Liver (tissue), 9 donors: ENCODE measurements around the gene PTCH2. TPM values are rescaled to one million over a fixed set of nuclear protein-coding genes. Genes with fewer than 3 reads are reported as not detected.

Experiments
- DNase-seq: peaks from one replicate; pipeline ENCODE4 v3.0.0-alpha.2; 2017; ENCODE audit warnings: low spot score
- H3K27ac ChIP-seq, 2 donors: one replicate each; pipeline ENCODE4 v1.7.0; 2013; ENCODE audit warnings: inconsistent platforms in 2 of 2, low read length in 2 of 2, control low read depth in 1 of 2, low read depth in 1 of 2, mild to moderate bottlenecking in 1 of 2
- H3K27me3 ChIP-seq, 4 donors: one replicate each; pipeline versions ENCODE4 v1.6.1 to v1.7.0; 2013; ENCODE audit warnings: low read length in 3 of 4, inconsistent platforms in 1 of 4, mild to moderate bottlenecking in 1 of 4, moderate library complexity in 1 of 4; ENCODE audit not compliant: control insufficient read depth in 4 of 4, insufficient read depth in 4 of 4
- H3K36me3 ChIP-seq, 4 donors: one replicate each; pipeline versions ENCODE4 v1.6.1 to v1.7.0; 2013; ENCODE audit warnings: low read length in 3 of 4, mild to moderate bottlenecking in 3 of 4, low read depth in 1 of 4, moderate library complexity in 1 of 4; ENCODE audit not compliant: control insufficient read depth in 4 of 4, insufficient read depth in 3 of 4
- H3K4me1 ChIP-seq, 4 donors: one replicate each; pipeline versions ENCODE4 v1.6.1 to v1.7.0; 2013; ENCODE audit warnings: low read length in 3 of 4, mild to moderate bottlenecking in 3 of 4, moderate library complexity in 1 of 4; ENCODE audit not compliant: control insufficient read depth in 4 of 4, insufficient read depth in 4 of 4
- H3K4me3 ChIP-seq, 3 donors: one replicate each; pipeline versions ENCODE4 v1.6.1 to v1.7.0; 2013; ENCODE audit warnings: low read length in 3 of 3, control low read depth in 1 of 3, low read depth in 1 of 3, mild to moderate bottlenecking in 1 of 3
- H3K9ac ChIP-seq, 2 donors: one replicate each; pipeline ENCODE4 v1.7.0; 2013; ENCODE audit warnings: low read length in 2 of 2, mild to moderate bottlenecking in 2 of 2, moderate library complexity in 2 of 2, control low read depth in 1 of 2, low read depth in 1 of 2
- H3K9me3 ChIP-seq, 4 donors: one replicate each; pipeline versions ENCODE4 v1.6.1 to v1.7.0; 2013; ENCODE audit warnings: low read length in 3 of 4; ENCODE audit not compliant: control insufficient read depth in 4 of 4
- ATF3 ChIP-seq: IDR thresholded peaks from 2 replicates; pipeline ENCODE4 v1.6.1; 2016; ENCODE audit warnings: antibody characterized with exemption
- EGR1 ChIP-seq, 2 donors: IDR thresholded peaks; 2 replicates each; pipeline ENCODE4 v1.6.1; 2016 to 2018; ENCODE audit warnings: antibody characterized with exemption in 2 of 2, low read depth in 2 of 2
- FOXA2 ChIP-seq: IDR thresholded peaks from 2 replicates; pipeline ENCODE4 v1.6.1; 2016; ENCODE audit warnings: antibody characterized with exemption
- GABPA ChIP-seq, 2 donors: IDR thresholded peaks in 1 of 2; conservative IDR thresholded peaks in 1 of 2; 2 replicates each; pipeline ENCODE4 v1.6.1; 2016; ENCODE audit warnings: antibody characterized with exemption in 2 of 2, mild to moderate bottlenecking in 1 of 2, moderate library complexity in 1 of 2
- HNF4A ChIP-seq, 2 donors: conservative IDR thresholded peaks; 2 replicates each; pipeline ENCODE4 v1.6.1; 2016; ENCODE audit warnings: antibody characterized with exemption in 2 of 2, mild to moderate bottlenecking in 2 of 2
- HNF4G ChIP-seq: IDR thresholded peaks from 2 replicates; pipeline ENCODE4 v1.6.1; 2016; ENCODE audit warnings: antibody characterized with exemption
- JUND ChIP-seq, 2 donors: IDR thresholded peaks; 2 replicates each; pipeline ENCODE4 v1.6.1; 2016; ENCODE audit warnings: antibody characterized with exemption in 2 of 2
- MAX ChIP-seq: IDR thresholded peaks from 2 replicates; pipeline ENCODE4 v1.6.1; 2016; ENCODE audit warnings: antibody characterized with exemption
- NR2F2 ChIP-seq: IDR thresholded peaks from 2 replicates; pipeline ENCODE4 v1.6.1; 2016; ENCODE audit warnings: antibody characterized with exemption
- RAD21 ChIP-seq, 2 donors: IDR thresholded peaks; 2 replicates each; pipeline ENCODE4 v1.6.1; 2016; ENCODE audit warnings: antibody characterized with exemption in 2 of 2, mild to moderate bottlenecking in 2 of 2
- REST ChIP-seq: IDR thresholded peaks from 2 replicates; pipeline ENCODE4 v1.6.1; 2016; ENCODE audit warnings: antibody characterized with exemption, mild to moderate bottlenecking
- RXRA ChIP-seq, 2 donors: IDR thresholded peaks; 2 replicates each; pipeline ENCODE4 v1.6.1; 2017 to 2018; ENCODE audit warnings: antibody characterized with exemption in 2 of 2, mild to moderate bottlenecking in 1 of 2
- SP1 ChIP-seq: IDR thresholded peaks from 2 replicates; pipeline ENCODE4 v1.6.1; 2018; ENCODE audit warnings: antibody characterized with exemption, mild to moderate bottlenecking
- TAF1 ChIP-seq: conservative IDR thresholded peaks from 2 replicates; pipeline ENCODE4 v1.6.1; 2016; ENCODE audit warnings: antibody characterized with exemption, mild to moderate bottlenecking
- YY1 ChIP-seq: IDR thresholded peaks from 2 replicates; pipeline ENCODE4 v1.6.1; 2016; ENCODE audit warnings: antibody characterized with exemption, mild to moderate bottlenecking
- ZBTB33 ChIP-seq: IDR thresholded peaks from 2 replicates; pipeline ENCODE4 v1.6.1; 2016; ENCODE audit warnings: antibody characterized with exemption
- WGBS: extraction: QIAGEN DNeasy Blood & Tissue Kit; methylation state at CpG from one replicate; pipeline ENCODE4 v1.1.7; 2013; 5-methylcytosine and 5-hydroxymethylcytosine counted together
- polyA plus RNA-seq, 2 donors: library from polyadenylated mRNA; stranded (reverse) in 1 of 2; unstranded in 1 of 2; fragments of 200-250 nt in 1 of 2; fragments of >200 nt in 1 of 2; fragmentation: Nextera tagmentation in 1 of 2; extraction: Ambion mirVana in 1 of 2; gene quantifications; one replicate each; pipeline versions ENCODE4 v1.2.1 to v1.2.3, GENCODE V29; 2013 to 2015
- total RNA-seq, 2 donors: library from RNA; depleted of rRNA; stranded (reverse); fragments of >200 nt; gene quantifications; one replicate each; pipeline ENCODE4 v1.2.3, GENCODE V29; 2014
- donor health status: healthy.
- donor health status: healthy.
- donor health status: healthy.
- donor health status: healthy.
- donor health status: healthy.

Gene PTCH2
- total and polyA plus RNA-seq, 4 donors = 0.14 to 0.24 (median 0.16) TPM

GRCh38 chr1:44830900-44831304, 12.2 kb downstream of the PTCH2 start (continued):
- no peak for TF ChIP-seq RAD21 (IDR thresholded peaks at IDR 0.05)

- Histone ChIP-seq H3K4me1 (peaks cover 0 to 3% (median 1%) of the 10 kb centered on the region in 4 donors), H3K36me3 (no peaks in the 10 kb centered on the region), H3K27ac (no peak overlapping the region), H3K9ac (no peak overlapping the region), H3K4me3 (no peak overlapping the region), H3K9me3 (no peaks in the 10 kb centered on the region), H3K27me3 (no peaks in the 10 kb centered on the region)
- DNase-seq = peak; percentile 35
- WGBS = 86% methylated on average over 12 of the region's 12 CpGs
- TF ChIP-seq RXRA (IDR thresholded peaks at IDR 0.05) (no peak), SP1 (no peak), JUND (IDR thresholded peaks at IDR 0.05) (no peak), REST (no peak), HNF4A (conservative IDR thresholded peaks at IDR 0.05) (no peak), ATF3 (no peak), EGR1 (IDR thresholded peaks at IDR 0.05; ENCODE audit: low read depth in 2 of 2) (no peak), HNF4G (no peak), NR2F2 (no peak), ZBTB33 (no peak), YY1 (no peak), MAX (no peak)
Measured at GRCh38 chr1:44829506-44830384, 13.3 kb downstream of the PTCH2 start.

GRCh38 chr1:44828841-44829440, 14.1 kb downstream of the PTCH2 start:
- 98% methylated on average over 15 of the region's 15 CpGs for WGBS
- peaks cover 0 to 3% (median 1%) of the 10 kb centered on the region in 4 donors for H3K4me1 ChIP-seq
- H3K9me3 ChIP-seq = no peaks in the 10 kb centered on the region
- no peak overlapping the region for H3K27ac ChIP-seq
- DNase-seq = no peak
- no peak overlapping the region for H3K4me3 ChIP-seq
- no peaks in the 10 kb centered on the region for H3K27me3 ChIP-seq
- H3K36me3 ChIP-seq = no peaks in the 10 kb centered on the region
- no peak overlapping the region for H3K9ac ChIP-seq
- TF ChIP-seq ZBTB33 (no peak), TAF1 (no peak), GABPA (IDR thresholded peaks at IDR 0.05 in 1 of 2, conservative IDR thresholded peaks at IDR 0.05 in 1 of 2) (no peak), ATF3 (no peak), FOXA2 (no peak), RXRA (IDR thresholded peaks at IDR 0.05) (no peak), YY1 (no peak)
